Measurements from ENCODE around the gene CCDC85C. TPM values are rescaled to one million over a fixed set of nuclear protein-coding genes. Genes with fewer than 3 reads are reported as not detected.

CCDC85C gene
- total RNA-seq, 1 experiment from 2014 or later, result 33.2 TPM

DNA sequence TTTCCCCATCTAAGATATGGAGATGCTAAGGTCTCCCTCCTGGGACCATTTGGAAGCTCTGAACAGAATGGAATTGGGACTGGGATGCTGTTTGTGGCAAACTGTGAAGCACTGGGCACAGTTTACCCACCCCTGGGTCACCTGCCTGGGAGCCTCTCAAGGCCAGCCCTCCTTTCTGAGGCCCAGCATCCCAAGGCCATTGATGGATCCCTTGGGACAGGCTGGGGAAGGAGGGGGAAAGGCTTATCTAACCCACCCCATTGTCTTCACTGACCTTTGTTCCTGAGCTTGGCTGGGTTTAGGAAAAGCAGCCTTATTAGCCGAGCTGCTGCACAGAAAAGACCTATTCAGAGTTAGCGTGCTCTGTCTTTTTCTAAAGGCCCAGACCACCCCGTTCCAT, 5.2 kb downstream of the CCDC85C start:
- no peak overlapping the region for H3K27ac ChIP-seq (ENCODE audit: insufficient read length, low read depth, low read length)
- H3K14ac ChIP-seq (ENCODE audit: insufficient read depth, low read length), result no peak overlapping the region
- no peaks in the 10 kb centered on the region for H4K20me1 ChIP-seq (ENCODE audit: control insufficient read depth, insufficient read depth, insufficient read length)
- no peak for DNase-seq
- no peaks in the 10 kb centered on the region for H3K9me3 Mint-ChIP-seq
- H3K4me1 ChIP-seq (ENCODE audit: insufficient read depth, low read length), result no peaks in the 10 kb centered on the region; the same call in 1 of the 2 replicates
- H2BK5ac ChIP-seq (ENCODE audit: insufficient read length, low read length), result no peak overlapping the region
- no peak overlapping the region for H2BK15ac ChIP-seq (ENCODE audit: low read depth, low read length)
- no peak overlapping the region for H2AK5ac ChIP-seq (ENCODE audit: insufficient read length, low read length)
- no CpG with 5 or more reads among the region's 3 CpGs for WGBS (ENCODE audit: extremely low coverage, insufficient read length, low lambda C conversion rate)
- H4K8ac ChIP-seq (replicated peaks; ENCODE audit: insufficient read length, low read depth, low read length), result no peak overlapping the region
- peaks cover 29 to 62% of the 10 kb centered on the region in 2 experiments for H3K4me1 Mint-ChIP-seq
- no peak overlapping the region for H3K56ac ChIP-seq (ENCODE audit: insufficient read length, low read depth, low read length)
- no peak overlapping the region for H4K91ac ChIP-seq (ENCODE audit: insufficient read length, low read depth, low read length)
- H3K4me3 Mint-ChIP-seq, result no peak overlapping the region
- no peak overlapping the region for H3T11ph ChIP-seq (ENCODE audit: low read length)
- H3K79me1 ChIP-seq (ENCODE audit: insufficient read depth, low read depth, low read length, poor library complexity, severe bottlenecking), result peaks cover 3% of the 10 kb centered on the region
- no peaks in the 10 kb centered on the region for H3K9me3 ChIP-seq (ENCODE audit: control insufficient read depth, low read depth, low read length)
- H3K27me3 Mint-ChIP-seq (ENCODE audit: low read depth), result peaks cover 18% of the 10 kb centered on the region
- no peak overlapping the region for H2BK12ac ChIP-seq (ENCODE audit: insufficient read length, low read depth, low read length)
- H2AFZ ChIP-seq (ENCODE audit: low read length), result no peak overlapping the region
- H3K4ac ChIP-seq (ENCODE audit: low read depth, low read length), result no peak overlapping the region
- H4K5ac ChIP-seq (ENCODE audit: insufficient read length, low read depth, low read length), result no peak overlapping the region
- no peak overlapping the region for H3K23ac ChIP-seq (ENCODE audit: insufficient read length, low read depth, low read length)
- H3K27me3 ChIP-seq (ENCODE audit: insufficient read depth, low read length), result peaks cover 15% of the 10 kb centered on the region; the same call in 1 of the 2 replicates
- H3K18ac ChIP-seq (ENCODE audit: insufficient read length, low read depth, low read length), result no peak overlapping the region
- H2BK20ac ChIP-seq (ENCODE audit: low read depth, low read length, poor library complexity, severe bottlenecking), result no peak overlapping the region
- peaks cover 0 to 3% (median 0%) of the 10 kb centered on the region in 3 experiments; a peak in 4 of 7 replicates for H3K36me3 Mint-ChIP-seq (ENCODE audit: insufficient read depth in 1 of 3, low read depth in 3 of 3)
- no peak overlapping the region for H3K4me2 ChIP-seq (ENCODE audit: insufficient read depth, insufficient read length, low read length)
- H3K9ac ChIP-seq (ENCODE audit: extremely low read depth, insufficient read length, low read length), result no peak overlapping the region
- H3K79me2 ChIP-seq (ENCODE audit: insufficient read depth, low read length), result peaks cover 8% of the 10 kb centered on the region; the same call in 1 of the 2 replicates
- no peak for TF ChIP-seq CTCF (conservative IDR thresholded peaks at IDR 0.05)
- H3K27ac Mint-ChIP-seq, result 0 out of 7 replicates have a peak overlapping the region, but pooled peaks of 1 of the 3 experiments have one; percentile 6
- no peak overlapping the region for H2BK120ac ChIP-seq (ENCODE audit: low read depth, low read length, poor library complexity, severe bottlenecking)
- peaks cover 12% of the 10 kb centered on the region for H3K23me2 ChIP-seq (ENCODE audit: insufficient read length, low read depth, low read length, poor library complexity, severe bottlenecking)
